ENCODE measurements around the gene RPTOR.

- TF ChIP-seq POLR2A (IDR thresholded peaks at IDR 0.05; ENCODE audit: low read length) (no peak), GATA1 (IDR thresholded peaks at IDR 0.05; ENCODE audit: low read depth, low read length) (no peak)
These were observed 325.8 kb downstream of the RPTOR start for GRCh38 chr17:80870401-80870800.

Data from erythroblast (primary cell).